ENCODE data around the gene PKDCC.
"Not testable (repeated sequence)": the region's sequence is repeated elsewhere in the genome, so short reads cannot be mapped to it uniquely, and the experiment has no call there.

Gene PKDCC

GRCh38 chr2:42068571-42069178 is 20.9 kb downstream of the PKDCC start:
- H3K36me3 ChIP-seq (ENCODE audit: insufficient read depth, low read length): no peaks in the 10 kb centered on the region
- no peaks in the 10 kb centered on the region for H3K4me1 ChIP-seq (ENCODE audit: control insufficient read depth, insufficient read depth, low read length, unreplicated experiment)
- H3K27ac ChIP-seq (ENCODE audit: low read depth, low read length): no peak overlapping the region
- no peaks in the 10 kb centered on the region for H3K79me2 ChIP-seq (ENCODE audit: control insufficient read depth, insufficient read depth, low read length, unreplicated experiment)
- H3K4me3 ChIP-seq (ENCODE audit: low read depth, low read length): no peak overlapping the region
- no peak overlapping the region for H2AFZ ChIP-seq (ENCODE audit: low read length, unreplicated experiment)
- H3K27me3 ChIP-seq (ENCODE audit: insufficient read depth, low read length): peaks cover 14% of the 10 kb centered on the region; the same call in 1 of the 2 replicates

DNA sequence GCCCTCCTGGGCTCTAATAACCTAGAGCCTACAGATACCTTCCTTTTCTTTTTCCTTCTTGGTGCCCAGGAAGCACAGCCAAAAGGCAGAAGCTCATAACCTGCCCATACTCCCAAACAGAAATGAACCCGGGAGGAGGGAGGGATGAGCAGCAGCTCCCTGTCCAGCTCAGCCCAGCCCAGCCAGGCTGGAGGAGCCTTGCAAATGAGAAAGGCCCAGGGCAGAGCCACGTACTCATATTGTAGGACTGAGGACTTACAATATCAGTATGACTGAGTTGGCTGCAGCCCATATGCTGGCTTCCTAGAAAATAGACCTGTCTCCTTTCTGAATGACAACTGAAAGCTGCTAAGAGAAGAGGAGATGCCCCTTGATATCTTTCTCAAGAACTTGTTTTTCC is 21.7 kb downstream of the PKDCC start:
- no peak overlapping the region for H3K4me3 ChIP-seq (ENCODE audit: low read depth, low read length)
- H2AFZ ChIP-seq (ENCODE audit: low read length, unreplicated experiment): no peak overlapping the region
- H3K4me1 ChIP-seq (ENCODE audit: control insufficient read depth, insufficient read depth, low read length, unreplicated experiment): no peaks in the 10 kb centered on the region
- H3K79me2 ChIP-seq (ENCODE audit: control insufficient read depth, insufficient read depth, low read length, unreplicated experiment): no peaks in the 10 kb centered on the region
- H3K36me3 ChIP-seq (ENCODE audit: insufficient read depth, low read length): no peaks in the 10 kb centered on the region
- peaks cover 12% of the 10 kb centered on the region; the same call in 1 of the 2 replicates for H3K27me3 ChIP-seq (ENCODE audit: insufficient read depth, low read length)
- no peak overlapping the region for H3K27ac ChIP-seq (ENCODE audit: low read depth, low read length)

- peaks cover 16% of the 10 kb centered on the region; the same call in 1 of the 2 replicates for H3K27me3 ChIP-seq (ENCODE audit: insufficient read depth, low read length)
- H3K79me2 ChIP-seq (ENCODE audit: control insufficient read depth, insufficient read depth, low read length, unreplicated experiment): no peaks in the 10 kb centered on the region
- no peak overlapping the region for H3K27ac ChIP-seq (ENCODE audit: low read depth, low read length)
- H3K4me3 ChIP-seq (ENCODE audit: low read depth, low read length): no peak overlapping the region
- no peaks in the 10 kb centered on the region for H3K36me3 ChIP-seq (ENCODE audit: insufficient read depth, low read length)
- H2AFZ ChIP-seq (ENCODE audit: low read length, unreplicated experiment): no peak overlapping the region
- H3K4me1 ChIP-seq (ENCODE audit: control insufficient read depth, insufficient read depth, low read length, unreplicated experiment): no peaks in the 10 kb centered on the region
Observed at GRCh38 chr2:42071791-42072190, 24.0 kb downstream of the PKDCC start.

DNA sequence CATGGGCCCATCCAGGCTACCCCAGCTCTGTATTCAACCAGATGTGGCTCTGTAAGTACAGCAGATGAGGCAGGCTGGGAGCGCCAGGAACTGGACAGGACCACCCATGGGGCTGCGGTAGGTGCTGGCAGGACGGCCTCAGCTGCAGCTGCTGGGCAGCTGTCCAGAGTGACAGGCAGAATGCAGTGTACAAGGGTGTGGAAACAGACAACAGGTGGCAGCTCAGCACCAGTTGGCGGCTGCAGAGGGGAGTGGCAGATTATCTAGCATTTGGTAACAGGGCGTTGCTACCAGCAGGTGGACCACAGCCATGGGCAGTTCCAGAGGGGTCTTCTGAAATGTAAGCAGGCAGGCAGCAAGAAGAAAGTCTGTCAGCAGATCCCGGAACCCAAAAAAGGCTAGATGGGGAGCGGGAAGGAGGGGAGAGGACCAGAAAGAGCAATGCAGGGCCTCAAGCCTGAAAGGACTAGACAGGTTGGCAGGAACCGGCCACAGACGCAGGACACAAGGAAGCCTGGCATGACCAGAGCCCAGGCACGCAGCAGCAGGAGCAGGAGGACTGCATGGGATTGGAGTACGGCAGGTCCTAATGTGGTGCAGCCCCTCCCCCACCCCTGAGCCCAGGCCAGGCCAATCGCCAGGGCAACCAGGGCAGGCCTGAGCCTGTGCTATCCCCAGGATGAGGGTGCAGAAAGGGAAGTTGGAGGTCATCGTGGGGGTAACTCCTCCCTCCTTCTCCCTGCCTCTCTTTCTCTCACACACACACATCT is 24.7 kb downstream of the PKDCC start:
- H3K4me3 ChIP-seq (ENCODE audit: low read depth, low read length): no peak overlapping the region
- H2AFZ ChIP-seq (ENCODE audit: low read length, unreplicated experiment): no peak overlapping the region
- peaks cover 16% of the 10 kb centered on the region; the same call in 1 of the 2 replicates for H3K27me3 ChIP-seq (ENCODE audit: insufficient read depth, low read length)
- H3K4me1 ChIP-seq (ENCODE audit: control insufficient read depth, insufficient read depth, low read length, unreplicated experiment): no peaks in the 10 kb centered on the region
- H3K27ac ChIP-seq (ENCODE audit: low read depth, low read length): no peak overlapping the region
- no peaks in the 10 kb centered on the region for H3K79me2 ChIP-seq (ENCODE audit: control insufficient read depth, insufficient read depth, low read length, unreplicated experiment)
- no peaks in the 10 kb centered on the region for H3K36me3 ChIP-seq (ENCODE audit: insufficient read depth, low read length)

DNA sequence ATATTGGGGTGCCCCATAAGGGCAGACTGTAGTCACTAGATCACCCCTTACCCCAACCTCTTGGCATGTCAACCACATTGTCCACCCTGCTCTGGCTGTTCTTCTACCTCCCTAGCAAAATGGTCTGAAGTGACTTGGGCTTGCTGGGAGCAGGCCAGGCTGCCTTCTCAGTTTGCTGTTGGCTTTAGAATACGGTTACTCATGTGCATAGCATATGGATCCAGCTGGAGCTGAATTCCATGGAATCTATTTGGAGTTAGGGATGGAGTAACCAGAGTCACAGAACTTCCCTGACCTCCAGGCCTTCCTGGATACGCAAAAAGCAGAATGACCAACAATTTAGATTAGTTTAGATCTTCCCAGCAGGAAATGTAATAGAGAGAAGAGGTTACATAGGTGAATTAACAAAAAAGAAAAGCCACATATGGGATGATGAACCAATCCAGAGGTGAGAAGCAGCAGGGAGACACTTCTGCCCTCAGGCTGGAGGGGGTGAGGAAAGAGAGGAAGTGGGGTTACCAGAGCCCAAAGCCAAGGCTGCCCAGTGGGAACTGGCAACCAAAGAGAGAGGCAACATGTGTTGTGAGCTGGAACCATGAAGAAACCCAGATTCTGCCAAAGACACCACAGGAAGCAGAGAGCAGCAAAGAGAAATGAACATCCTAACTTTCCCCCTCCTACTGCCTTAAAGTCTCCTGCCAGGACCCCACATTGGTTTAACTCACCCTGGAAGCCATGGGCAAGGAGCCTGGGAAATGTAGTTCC is 26.1 kb downstream of the PKDCC start:
- Histone ChIP-seq H3K4me1 (ENCODE audit: control insufficient read depth, insufficient read depth, low read length, unreplicated experiment) (no peaks in the 10 kb centered on the region), H2AFZ (ENCODE audit: low read length, unreplicated experiment) (no peak overlapping the region), H3K27ac (ENCODE audit: low read depth, low read length) (no peak overlapping the region), H3K27me3 (ENCODE audit: insufficient read depth, low read length) (peaks cover 16% of the 10 kb centered on the region; the same call in 1 of the 2 replicates), H3K79me2 (ENCODE audit: control insufficient read depth, insufficient read depth, low read length, unreplicated experiment) (no peaks in the 10 kb centered on the region), H3K4me3 (ENCODE audit: low read depth, low read length) (no peak overlapping the region), H3K36me3 (ENCODE audit: insufficient read depth, low read length) (no peaks in the 10 kb centered on the region)

GRCh38 chr2:42074661-42075060 is 26.8 kb downstream of the PKDCC start:
- Histone ChIP-seq H3K79me2 (ENCODE audit: control insufficient read depth, insufficient read depth, low read length, unreplicated experiment) (no peaks in the 10 kb centered on the region), H3K27ac (ENCODE audit: low read depth, low read length) (no peak overlapping the region), H3K27me3 (ENCODE audit: insufficient read depth, low read length) (peaks cover 9% of the 10 kb centered on the region; the same call in 1 of the 2 replicates), H3K36me3 (ENCODE audit: insufficient read depth, low read length) (no peaks in the 10 kb centered on the region), H3K4me1 (ENCODE audit: control insufficient read depth, insufficient read depth, low read length, unreplicated experiment) (no peaks in the 10 kb centered on the region), H2AFZ (ENCODE audit: low read length, unreplicated experiment) (no peak overlapping the region), H3K4me3 (ENCODE audit: low read depth, low read length) (no peak overlapping the region)

DNA sequence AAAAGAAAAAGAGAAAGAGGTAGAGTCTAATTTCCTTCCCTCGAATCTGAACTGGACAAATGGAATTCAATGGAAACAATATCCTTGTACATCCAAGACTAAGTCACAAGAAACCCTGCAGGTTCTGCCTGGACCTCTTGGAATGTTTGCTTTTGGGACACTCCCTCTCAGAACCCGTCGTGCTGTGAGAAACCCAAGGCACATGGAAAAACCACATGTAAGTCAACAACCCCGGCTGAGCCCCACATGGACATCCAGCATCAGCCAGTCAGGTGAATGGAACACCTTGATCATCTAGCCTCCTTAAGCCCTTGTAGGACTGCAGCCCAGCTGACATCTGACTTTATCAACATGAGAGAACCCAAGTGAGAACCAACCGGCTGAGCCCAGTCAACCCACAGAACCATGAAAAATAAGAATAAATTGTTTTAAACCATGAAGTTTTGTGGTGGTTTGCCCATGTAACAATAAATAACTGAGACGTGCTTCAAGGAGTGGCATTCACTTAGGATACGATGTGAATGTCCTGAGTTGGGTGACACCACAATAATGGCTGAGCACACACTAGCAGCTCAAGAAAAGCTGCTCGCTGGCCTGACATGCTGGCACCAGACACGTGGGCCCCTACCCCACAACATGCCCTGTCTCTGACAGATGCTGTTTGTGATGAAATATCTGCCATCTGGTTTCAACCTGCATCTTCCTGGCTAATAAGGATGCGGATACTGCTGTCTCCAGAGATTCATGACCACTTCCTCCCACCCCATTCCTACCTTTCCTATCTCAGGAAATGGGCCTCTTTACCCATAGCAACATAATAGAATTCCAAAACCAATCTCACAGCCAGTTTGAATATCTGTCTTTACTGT is 28.8 kb downstream of the PKDCC start:
- Histone ChIP-seq H3K79me2 (ENCODE audit: control insufficient read depth, insufficient read depth, low read length, unreplicated experiment) (no peaks in the 10 kb centered on the region), H3K27me3 (ENCODE audit: insufficient read depth, low read length) (peaks cover 10% of the 10 kb centered on the region; the same call in 1 of the 2 replicates), H3K4me1 (ENCODE audit: control insufficient read depth, insufficient read depth, low read length, unreplicated experiment) (no peaks in the 10 kb centered on the region), H3K36me3 (ENCODE audit: insufficient read depth, low read length) (no peaks in the 10 kb centered on the region), H2AFZ (ENCODE audit: low read length, unreplicated experiment) (no peak overlapping the region), H3K4me3 (ENCODE audit: low read depth, low read length) (no peak overlapping the region), H3K27ac (ENCODE audit: low read depth, low read length) (no peak overlapping the region)

- H3K4me1 ChIP-seq (ENCODE audit: control insufficient read depth, insufficient read depth, low read length, unreplicated experiment): no peaks in the 10 kb centered on the region
- no peak overlapping the region for H3K4me3 ChIP-seq (ENCODE audit: low read depth, low read length)
- no peak overlapping the region for H3K27ac ChIP-seq (ENCODE audit: low read depth, low read length)
- H3K27me3 ChIP-seq (ENCODE audit: insufficient read depth, low read length): peaks cover 10% of the 10 kb centered on the region; the same call in 1 of the 2 replicates
- H3K79me2 ChIP-seq (ENCODE audit: control insufficient read depth, insufficient read depth, low read length, unreplicated experiment): no peaks in the 10 kb centered on the region
- no peak overlapping the region for H2AFZ ChIP-seq (ENCODE audit: low read length, unreplicated experiment)
- no peaks in the 10 kb centered on the region for H3K36me3 ChIP-seq (ENCODE audit: insufficient read depth, low read length)
Observed at GRCh38 chr2:42077343-42077742, 29.5 kb downstream of the PKDCC start.

- no peak overlapping the region for H3K4me3 ChIP-seq (ENCODE audit: low read depth, low read length)
- no peaks in the 10 kb centered on the region for H3K4me1 ChIP-seq (ENCODE audit: control insufficient read depth, insufficient read depth, low read length, unreplicated experiment)
- H3K27me3 ChIP-seq (ENCODE audit: insufficient read depth, low read length): peaks cover 10% of the 10 kb centered on the region; the same call in 1 of the 2 replicates
- H3K79me2 ChIP-seq (ENCODE audit: control insufficient read depth, insufficient read depth, low read length, unreplicated experiment): no peaks in the 10 kb centered on the region
- H2AFZ ChIP-seq (ENCODE audit: low read length, unreplicated experiment): no peak overlapping the region
- no peak overlapping the region for H3K27ac ChIP-seq (ENCODE audit: low read depth, low read length)
- H3K36me3 ChIP-seq (ENCODE audit: insufficient read depth, low read length): no peaks in the 10 kb centered on the region
Observed at GRCh38 chr2:42079737-42080287, 32.0 kb downstream of the PKDCC start.

DNA sequence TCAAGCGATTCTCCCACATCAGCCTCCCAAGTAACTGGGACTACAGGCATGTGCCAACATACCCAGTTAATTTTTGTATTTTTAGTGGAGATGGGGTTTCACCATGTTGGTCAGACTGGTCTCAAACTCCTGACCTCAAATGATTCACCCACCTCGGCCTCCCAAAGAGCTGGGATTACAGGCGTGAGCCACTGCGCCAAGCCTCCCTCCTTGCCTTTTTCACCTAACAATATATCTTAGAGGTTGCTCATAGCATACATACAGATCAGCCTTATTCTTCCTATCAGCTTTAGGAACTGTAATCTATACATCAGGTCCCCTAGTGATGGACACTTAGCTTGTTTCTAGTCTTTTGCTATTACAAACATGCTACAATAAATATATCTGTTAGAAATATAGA is 33.3 kb downstream of the PKDCC start:
- not testable (repeated sequence) for H3K4me3 ChIP-seq (ENCODE audit: low read depth, low read length); H3K4me1 ChIP-seq (ENCODE audit: control insufficient read depth, insufficient read depth, low read length, unreplicated experiment); H2AFZ ChIP-seq (ENCODE audit: low read length, unreplicated experiment); H3K27me3 ChIP-seq (ENCODE audit: insufficient read depth, low read length); H3K36me3 ChIP-seq (ENCODE audit: insufficient read depth, low read length); H3K79me2 ChIP-seq (ENCODE audit: control insufficient read depth, insufficient read depth, low read length, unreplicated experiment); H3K27ac ChIP-seq (ENCODE audit: low read depth, low read length)
